ENCODE results near the gene TVP23C.
"Not testable (repeated sequence)": the region's sequence is repeated elsewhere in the genome, so short reads cannot be mapped to it uniquely, and the experiment has no call there.

Gene TVP23C

DNA sequence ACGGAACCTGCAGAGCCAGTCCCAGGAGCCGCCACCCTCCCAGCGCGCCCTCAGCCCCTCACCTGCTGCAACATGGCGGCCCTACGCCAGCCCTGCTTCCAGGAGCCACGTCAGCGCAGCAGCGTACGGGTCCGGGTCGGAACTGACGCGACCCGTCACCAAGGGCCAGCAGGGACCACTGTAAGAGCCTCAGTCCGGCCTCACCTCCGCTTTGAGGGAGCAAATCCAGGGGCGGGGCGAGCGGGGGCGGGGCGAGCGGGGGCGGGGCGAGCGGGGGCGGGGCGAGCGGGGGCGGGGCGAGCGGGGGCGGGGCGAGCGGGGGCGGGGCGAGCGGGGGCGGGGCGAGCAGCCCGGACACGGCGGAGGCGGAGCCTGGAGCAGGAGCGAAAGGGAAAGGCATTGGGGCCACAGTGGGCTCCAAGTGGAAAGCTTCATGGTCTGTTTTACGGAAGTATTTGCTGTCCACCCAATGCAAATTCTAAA lies at the start of gene TVP23C:
Gene TVP23C (minus strand): TSS at position 109 of the 483 bp plus-strand sequence. CDS start 35 bp downstream, at position 74.
- H3K9me3 ChIP-seq; H3K27me3 ChIP-seq; H3K36me3 ChIP-seq; intact Hi-C loops (cut with DNase I; ENCODE audit: low total_unique reads); H3K4me1 ChIP-seq: not testable (repeated sequence)
- Histone ChIP-seq H3K27ac (peak within 1 kb of the TSS; percentile 77 to 88), H3K4me3 (peak within 1 kb of the TSS; percentile 70 to 89)
- DNase-seq: peak; percentile 52 to 85

DNA sequence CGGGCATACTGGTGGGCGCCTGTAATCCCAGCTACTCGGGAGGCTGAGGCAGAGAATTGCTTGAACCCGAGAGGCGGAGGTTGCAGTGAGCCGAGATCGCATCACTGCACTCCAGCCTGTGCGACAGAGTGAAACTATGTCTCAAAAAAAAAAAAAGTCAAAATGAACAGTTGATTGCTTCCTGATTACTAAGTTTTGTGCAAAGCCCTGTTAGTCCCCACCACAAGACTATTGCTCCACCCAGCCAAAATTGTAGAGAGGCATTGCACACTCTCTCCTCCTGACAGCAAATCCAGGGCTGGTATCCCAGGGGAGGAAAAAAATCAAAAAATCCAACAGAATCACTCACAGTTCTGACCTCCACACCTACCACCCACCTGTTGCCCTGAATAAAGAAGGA lies 29.7 kb upstream of the TVP23C start:
- H3K4me3 ChIP-seq; H3K4me1 ChIP-seq; H3K27ac ChIP-seq; intact Hi-C loops (cut with DNase I; ENCODE audit: low total_unique reads); H3K36me3 ChIP-seq; DNase-seq; H3K27me3 ChIP-seq; H3K9me3 ChIP-seq: not testable (repeated sequence)

GRCh38 chr17:15591986-15592385 lies 28.7 kb upstream of the TVP23C start:
- H3K36me3 ChIP-seq; H3K4me3 ChIP-seq; H3K27me3 ChIP-seq; H3K27ac ChIP-seq; intact Hi-C loops (cut with DNase I; ENCODE audit: low total_unique reads); DNase-seq; H3K9me3 ChIP-seq; H3K4me1 ChIP-seq: not testable (repeated sequence)

DNA sequence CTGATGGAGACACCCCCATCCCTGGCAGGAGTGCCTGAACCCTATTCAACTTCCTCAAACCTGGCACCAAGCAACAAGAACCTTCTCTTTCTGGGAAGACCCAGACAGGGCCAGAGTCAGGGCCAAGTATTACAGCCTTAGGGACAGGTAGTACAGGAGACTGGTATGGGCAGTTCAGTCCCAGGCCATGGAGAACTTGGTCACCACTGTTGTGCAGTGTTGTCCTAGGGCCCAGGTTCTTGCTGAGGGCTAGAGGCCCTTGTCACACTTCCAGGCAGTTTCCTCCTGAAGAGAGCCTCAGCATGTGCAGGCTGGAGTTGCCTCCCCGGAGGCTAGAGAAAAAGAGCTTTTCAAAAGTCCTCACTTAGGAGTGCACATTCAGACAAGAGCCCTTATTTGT lies 27.6 kb upstream of the TVP23C start:
- H3K27me3 ChIP-seq; H3K27ac ChIP-seq; H3K36me3 ChIP-seq; intact Hi-C loops (cut with DNase I; ENCODE audit: low total_unique reads); DNase-seq; H3K9me3 ChIP-seq; H3K4me3 ChIP-seq; H3K4me1 ChIP-seq: not testable (repeated sequence)

DNA sequence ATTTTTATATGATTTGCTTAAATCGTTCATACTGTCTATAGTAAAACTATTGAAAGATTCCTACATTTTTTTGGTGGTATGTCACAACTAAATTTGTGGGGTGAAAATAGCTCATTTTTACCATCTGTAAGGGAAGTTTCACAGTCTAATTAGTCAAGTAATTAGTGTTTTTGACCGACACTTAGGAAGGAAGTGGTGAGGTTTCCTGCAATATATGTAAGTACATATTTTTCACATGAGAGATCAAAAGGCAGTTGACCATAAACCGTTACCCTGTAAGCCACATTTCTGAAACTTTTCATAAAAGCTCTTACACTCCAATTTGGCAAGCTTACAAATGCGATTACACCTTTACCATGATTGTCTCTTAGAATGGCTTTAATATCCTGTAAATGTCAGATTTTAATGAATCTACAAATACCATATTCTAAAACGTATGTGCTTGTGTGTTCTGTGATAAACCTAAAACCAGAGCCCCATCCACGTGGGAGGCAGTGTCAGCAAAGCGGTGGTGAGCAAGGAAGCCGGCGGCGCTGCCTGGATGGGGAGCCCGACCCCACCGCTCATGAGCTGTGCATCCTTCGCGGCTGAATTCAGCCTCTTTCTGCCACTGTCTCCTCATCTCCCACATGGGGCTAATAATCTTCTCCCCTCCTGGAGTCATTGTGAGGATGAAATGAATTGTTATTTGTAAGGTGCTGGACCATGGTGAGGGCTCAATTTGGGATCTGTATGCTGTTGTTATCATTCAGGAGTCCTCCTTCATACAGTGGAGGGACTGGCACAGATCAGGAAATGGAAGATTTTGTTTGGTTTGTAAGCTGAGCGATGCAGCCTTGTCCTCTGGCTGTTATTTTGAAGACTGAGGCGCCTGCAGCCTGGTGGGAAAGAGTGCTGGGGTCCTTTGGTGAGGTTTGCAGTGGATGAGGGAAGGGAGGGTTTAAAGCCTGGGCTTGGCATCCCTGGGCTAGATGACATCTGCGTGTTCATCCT lies 26.6 kb upstream of the TVP23C start:
- H3K4me1 ChIP-seq; H3K4me3 ChIP-seq; intact Hi-C loops (cut with DNase I; ENCODE audit: low total_unique reads); H3K36me3 ChIP-seq; H3K9me3 ChIP-seq; H3K27ac ChIP-seq; DNase-seq; H3K27me3 ChIP-seq: not testable (repeated sequence)

- DNase-seq; H3K27ac ChIP-seq; H3K27me3 ChIP-seq; H3K4me3 ChIP-seq; intact Hi-C loops (cut with DNase I; ENCODE audit: low total_unique reads); H3K36me3 ChIP-seq; H3K4me1 ChIP-seq; H3K9me3 ChIP-seq: not testable (repeated sequence)
Measured at GRCh38 chr17:15588017-15588416, 24.7 kb upstream of the TVP23C start.

DNA sequence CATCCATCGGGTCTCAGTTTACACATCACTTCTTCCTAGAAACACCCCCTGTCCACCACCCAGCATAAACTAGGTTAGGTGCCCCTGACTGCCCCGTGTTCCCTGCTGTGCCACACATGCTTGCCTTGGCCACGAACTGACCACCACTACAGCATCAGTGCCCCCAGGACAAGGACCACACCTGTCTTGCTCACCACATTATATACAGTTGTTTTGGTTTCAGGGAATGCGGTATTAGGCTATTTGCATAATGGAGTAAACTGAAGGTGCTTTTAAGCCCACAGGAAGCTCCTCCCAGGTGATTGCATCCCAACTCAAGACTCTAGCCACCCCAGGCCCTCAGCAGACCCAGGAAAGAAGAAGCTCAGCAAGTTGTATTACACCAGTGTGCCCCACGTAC lies 20.0 kb upstream of the TVP23C start:
- H3K27me3 ChIP-seq; H3K36me3 ChIP-seq; DNase-seq; H3K4me1 ChIP-seq; H3K4me3 ChIP-seq; H3K27ac ChIP-seq; H3K9me3 ChIP-seq; intact Hi-C loops (cut with DNase I; ENCODE audit: low total_unique reads): not testable (repeated sequence)

- intact Hi-C loops (cut with DNase I; ENCODE audit: low total_unique reads); H3K27me3 ChIP-seq; H3K4me1 ChIP-seq; H3K9me3 ChIP-seq; H3K36me3 ChIP-seq; DNase-seq; H3K27ac ChIP-seq; H3K4me3 ChIP-seq: not testable (repeated sequence)
Measured at GRCh38 chr17:15581462-15581861, 18.2 kb upstream of the TVP23C start.

- H3K4me3 ChIP-seq; DNase-seq; H3K36me3 ChIP-seq; H3K27me3 ChIP-seq; intact Hi-C loops (cut with DNase I; ENCODE audit: low total_unique reads); H3K9me3 ChIP-seq; H3K4me1 ChIP-seq; H3K27ac ChIP-seq: not testable (repeated sequence)
Measured at GRCh38 chr17:15576848-15577247, 13.6 kb upstream of the TVP23C start.

GRCh38 chr17:15574660-15575059 lies 11.4 kb upstream of the TVP23C start:
- H3K4me1 ChIP-seq; H3K27ac ChIP-seq; H3K4me3 ChIP-seq; intact Hi-C loops (cut with DNase I; ENCODE audit: low total_unique reads); DNase-seq; H3K27me3 ChIP-seq; H3K9me3 ChIP-seq; H3K36me3 ChIP-seq: not testable (repeated sequence)

GRCh38 chr17:15573870-15574269 lies 10.6 kb upstream of the TVP23C start:
- H3K27me3 ChIP-seq; H3K9me3 ChIP-seq; H3K4me3 ChIP-seq; intact Hi-C loops (cut with DNase I; ENCODE audit: low total_unique reads); H3K4me1 ChIP-seq; DNase-seq; H3K36me3 ChIP-seq; H3K27ac ChIP-seq: not testable (repeated sequence)

- peak overlapping the region; percentile 70 to 89 for H3K4me3 ChIP-seq
- H3K4me1 ChIP-seq; intact Hi-C loops (cut with DNase I; ENCODE audit: low total_unique reads); H3K9me3 ChIP-seq; DNase-seq; H3K27me3 ChIP-seq; H3K36me3 ChIP-seq: not testable (repeated sequence)
- peak overlapping the region; percentile 77 to 88 for H3K27ac ChIP-seq
Measured at GRCh38 chr17:15562613-15563374, 489 bp downstream of the TVP23C start.

DNA sequence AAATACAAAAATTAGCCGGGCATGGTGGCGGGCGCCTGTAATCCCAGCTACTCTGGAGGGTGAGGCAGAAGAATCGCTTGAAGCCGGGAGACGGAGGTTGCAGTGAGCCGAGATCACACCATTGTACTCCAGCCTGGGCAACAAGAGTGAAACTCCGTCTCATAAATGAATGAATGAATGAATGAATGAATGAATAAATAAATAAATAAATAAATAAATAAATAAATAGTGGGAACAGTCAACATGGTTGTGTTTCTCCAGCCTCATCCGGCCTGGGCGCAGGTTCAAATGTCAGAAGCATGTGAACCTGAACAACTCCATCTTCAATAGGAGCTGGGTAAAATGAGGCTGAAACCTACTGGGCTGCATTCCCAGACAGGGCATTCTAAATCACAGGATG lies 1.8 kb downstream of the TVP23C start:
- DNase-seq; H3K4me3 ChIP-seq; intact Hi-C loops (cut with DNase I; ENCODE audit: low total_unique reads); H3K9me3 ChIP-seq; H3K36me3 ChIP-seq; H3K4me1 ChIP-seq; H3K27me3 ChIP-seq; H3K27ac ChIP-seq: not testable (repeated sequence)

Measured in tibial artery (tissue), 4 donors.